NCI-H345 treated with DMSO at 0.1 percent for 48 hours (cell line): ENCODE measurements around the gene H2AZ2.

ENCODE experiments used
- DNase-seq: peaks from one replicate; lab custom pipeline; 2025; ENCODE audit not compliant: unreplicated experiment; lab: John Stamatoyannopoulos, UW

The H2AZ2 gene

DNA sequence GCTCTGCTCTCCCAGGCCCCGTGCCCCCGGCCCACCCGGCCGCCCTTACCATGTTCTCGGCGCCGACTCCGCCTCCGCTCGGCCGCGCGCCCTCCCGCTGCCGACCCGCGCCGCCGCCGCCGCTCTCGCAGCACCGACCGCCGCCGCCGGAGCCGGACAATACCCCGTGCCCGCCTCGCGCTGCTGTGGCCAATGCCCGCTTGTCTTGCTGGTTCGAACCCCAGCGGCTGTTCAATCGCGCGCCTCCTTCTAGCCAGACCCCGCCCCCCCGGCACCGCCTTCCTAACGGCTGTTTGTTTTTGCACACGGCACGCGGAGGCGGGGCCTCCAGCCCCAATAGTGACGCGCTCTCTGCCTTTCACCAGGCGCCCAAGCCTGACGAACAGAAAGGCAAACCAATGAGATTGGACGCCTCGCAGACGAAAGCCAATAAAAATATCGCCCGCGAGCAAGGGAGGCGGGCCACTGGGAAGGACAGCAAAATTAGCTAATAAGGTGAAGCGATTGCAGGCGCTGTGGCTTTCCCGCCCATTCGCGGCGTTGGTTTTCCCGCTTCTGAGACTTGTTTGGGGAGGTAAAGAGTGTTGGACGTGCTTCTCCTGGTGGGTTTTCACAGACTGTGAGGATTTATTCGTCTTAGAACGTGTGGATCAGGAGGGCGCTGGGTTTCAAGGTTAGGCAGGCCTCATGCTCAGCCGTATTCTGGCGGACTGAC is at the start of gene H2AZ2:
Gene H2AZ2 (minus strand): TSS at position 168 of the 715 bp plus-strand sequence. CDS start 116 bp downstream, at position 52.
- peak; percentile 99 for DNase-seq

DNA sequence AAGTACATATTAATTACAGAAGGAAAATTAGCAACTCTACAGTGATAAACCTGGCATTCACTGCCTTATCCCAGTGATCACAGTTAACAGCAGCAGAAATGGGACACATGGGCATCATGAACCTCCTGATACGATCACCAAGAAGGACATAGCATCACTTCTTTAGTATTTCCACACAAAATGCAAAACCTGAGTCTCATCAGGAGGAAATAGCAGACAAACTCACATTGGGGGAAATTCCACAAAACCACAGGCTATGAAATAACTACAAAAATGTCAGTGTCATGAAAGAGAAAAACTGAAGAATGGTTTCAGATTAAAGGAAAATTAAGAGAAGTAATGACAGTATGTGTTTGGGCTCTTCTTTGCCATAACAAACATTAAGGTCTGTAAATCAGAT is 49.4 kb upstream of the H2AZ2 start:
- no peak for DNase-seq

DNA sequence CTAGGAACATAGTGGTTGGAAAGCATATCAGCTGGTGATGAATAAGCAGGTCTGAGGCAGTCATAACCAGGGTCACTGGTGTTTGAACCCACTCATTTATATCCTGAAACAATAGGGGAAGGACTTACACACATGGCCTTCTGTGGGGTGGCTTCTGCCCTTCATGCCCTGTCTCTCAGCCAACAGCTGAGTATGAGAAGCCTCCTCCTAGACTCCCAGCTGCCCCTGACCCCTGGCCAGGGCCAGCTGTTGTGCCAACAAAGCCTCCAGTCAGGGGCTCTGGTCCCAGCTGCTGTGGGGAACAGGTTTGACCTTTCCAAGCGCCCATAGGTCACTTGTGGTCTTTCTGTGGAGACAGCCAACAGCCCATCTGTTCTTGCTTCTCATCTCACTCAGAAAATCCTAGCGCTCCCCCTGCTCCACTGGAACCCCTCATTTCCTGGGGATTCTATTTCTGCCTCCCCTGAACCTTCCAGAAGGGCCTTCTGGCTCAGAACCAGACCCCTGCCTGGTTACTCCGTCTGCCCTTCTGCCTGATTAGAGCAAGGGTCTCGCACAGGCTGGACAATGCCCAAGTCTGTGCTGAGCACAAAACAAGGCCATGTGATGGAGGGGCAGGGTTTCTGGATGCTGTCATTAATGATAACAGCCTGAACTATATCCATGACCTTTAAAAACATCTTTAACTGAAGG is 47.1 kb upstream of the H2AZ2 start:
- no peak for DNase-seq

DNA sequence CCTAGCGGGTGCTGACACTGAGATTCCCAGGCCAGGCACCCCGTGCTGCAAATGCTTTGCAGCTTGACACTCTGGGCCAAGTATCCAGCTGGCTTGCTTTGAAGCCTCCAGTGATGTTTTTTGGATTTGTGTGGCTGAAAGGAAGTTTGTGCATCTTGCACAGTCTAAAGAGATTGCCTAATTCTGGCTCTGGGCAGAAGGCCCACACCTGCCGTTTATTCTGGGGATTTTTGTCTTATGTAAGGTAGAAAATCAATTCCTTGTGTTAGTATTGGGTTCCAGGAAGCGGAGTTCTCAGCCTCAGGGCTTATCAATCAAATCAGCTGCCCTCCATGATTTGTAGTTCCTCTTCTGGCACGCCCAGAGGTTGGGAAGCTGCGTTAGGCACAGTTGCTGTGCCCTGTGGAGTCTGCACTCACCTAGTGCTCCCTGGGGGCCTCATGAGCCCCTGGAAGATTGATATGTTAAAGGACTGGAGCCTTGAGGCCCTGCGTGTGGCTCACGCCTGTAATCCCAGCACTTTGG is 45.9 kb upstream of the H2AZ2 start:
- no peak for DNase-seq

- DNase-seq: no peak
Observed at GRCh38 chr7:44891791-44892190, 43.9 kb upstream of the H2AZ2 start.

GRCh38 chr7:44891372-44891771 is 43.5 kb upstream of the H2AZ2 start:
- no peak for DNase-seq

DNA sequence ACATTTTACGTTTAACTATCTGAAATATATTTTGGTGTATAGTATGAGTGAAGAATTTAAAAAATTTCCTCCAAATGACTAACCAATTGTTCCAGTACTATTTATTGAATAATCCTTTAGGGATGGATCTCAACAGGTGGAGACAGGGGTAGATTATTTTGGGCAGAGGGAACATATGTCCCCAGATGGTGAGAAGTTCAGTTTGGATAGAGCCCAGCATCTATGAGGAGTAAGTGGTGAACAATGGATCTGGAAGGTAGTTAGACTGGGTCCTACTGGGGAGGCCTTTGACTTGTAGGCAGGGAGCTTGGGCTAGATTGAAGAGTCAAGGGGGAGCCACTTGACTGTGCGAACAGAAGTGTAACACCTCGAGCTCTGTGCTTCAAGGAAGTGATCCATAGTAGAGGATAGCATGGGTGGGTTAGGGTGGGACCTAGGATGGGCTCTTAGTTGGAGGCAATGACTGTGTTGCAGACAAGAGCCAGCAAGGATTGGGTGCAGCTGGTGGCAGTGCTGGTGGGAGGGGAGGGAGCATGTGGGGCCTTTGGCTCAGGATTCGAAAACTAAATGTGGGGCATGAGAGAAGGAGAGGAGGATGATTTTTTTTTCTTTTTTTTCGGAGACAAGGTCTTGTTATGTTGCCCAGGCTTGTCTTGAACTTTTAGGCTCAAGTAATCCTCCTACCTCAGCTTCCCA is 41.3 kb upstream of the H2AZ2 start:
- no peak for DNase-seq

- DNase-seq: no peak
Observed at GRCh38 chr7:44887293-44887692, 39.4 kb upstream of the H2AZ2 start.

DNA sequence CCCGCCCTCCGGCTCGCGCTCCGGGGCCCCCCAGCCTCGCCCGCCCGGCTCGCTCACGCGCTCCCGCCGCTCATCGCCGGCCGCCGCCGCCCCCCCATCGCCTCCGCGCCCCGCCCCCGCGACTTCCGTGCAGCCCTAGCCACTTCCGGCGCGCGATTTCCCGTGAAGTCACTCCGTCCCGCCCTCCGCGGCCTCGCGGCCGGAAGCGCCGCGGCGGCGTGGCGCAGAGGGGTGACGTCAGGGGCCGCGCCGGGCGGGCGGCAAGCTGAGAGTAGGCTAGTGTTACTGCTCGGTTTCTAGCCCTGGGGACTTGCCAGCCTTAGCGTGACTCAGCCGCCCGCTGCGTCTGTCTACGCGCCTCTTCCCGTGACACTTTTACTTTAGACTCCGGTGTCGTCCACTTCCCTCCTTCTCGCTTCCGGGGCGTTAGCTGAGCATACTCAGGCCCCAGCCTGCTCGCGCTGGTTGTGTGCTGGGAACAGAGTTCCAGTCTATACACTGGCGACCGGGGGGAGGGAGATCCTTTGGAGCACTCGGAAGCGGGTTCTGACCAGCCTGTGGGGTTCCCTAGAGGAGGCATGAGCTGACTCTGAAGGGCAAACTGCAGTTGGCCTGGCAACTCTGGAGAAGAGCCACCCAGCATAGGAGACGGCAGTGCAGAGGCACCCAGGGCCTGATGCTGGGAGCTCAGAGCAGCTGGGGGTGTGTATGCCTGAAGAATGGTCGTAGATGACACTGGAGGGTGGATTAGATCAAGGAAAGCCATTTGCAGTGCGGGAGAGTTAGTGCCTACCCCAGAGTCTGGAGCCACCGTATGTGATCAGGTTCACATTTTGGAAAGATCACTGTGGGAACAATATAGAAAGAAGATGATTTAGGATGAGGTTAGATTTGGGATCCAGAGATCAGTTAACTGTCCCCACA is 37.8 kb upstream of the H2AZ2 start, which contains the start of gene PURB:
Gene PURB (minus strand): TSS at position 137 of the 924 bp plus-strand sequence. CDS start 182 bp downstream, outside the sequence.
- DNase-seq: peak; percentile 75

- no peak for DNase-seq
Observed at GRCh38 chr7:44884621-44885393, 36.9 kb upstream of the H2AZ2 start.

DNA sequence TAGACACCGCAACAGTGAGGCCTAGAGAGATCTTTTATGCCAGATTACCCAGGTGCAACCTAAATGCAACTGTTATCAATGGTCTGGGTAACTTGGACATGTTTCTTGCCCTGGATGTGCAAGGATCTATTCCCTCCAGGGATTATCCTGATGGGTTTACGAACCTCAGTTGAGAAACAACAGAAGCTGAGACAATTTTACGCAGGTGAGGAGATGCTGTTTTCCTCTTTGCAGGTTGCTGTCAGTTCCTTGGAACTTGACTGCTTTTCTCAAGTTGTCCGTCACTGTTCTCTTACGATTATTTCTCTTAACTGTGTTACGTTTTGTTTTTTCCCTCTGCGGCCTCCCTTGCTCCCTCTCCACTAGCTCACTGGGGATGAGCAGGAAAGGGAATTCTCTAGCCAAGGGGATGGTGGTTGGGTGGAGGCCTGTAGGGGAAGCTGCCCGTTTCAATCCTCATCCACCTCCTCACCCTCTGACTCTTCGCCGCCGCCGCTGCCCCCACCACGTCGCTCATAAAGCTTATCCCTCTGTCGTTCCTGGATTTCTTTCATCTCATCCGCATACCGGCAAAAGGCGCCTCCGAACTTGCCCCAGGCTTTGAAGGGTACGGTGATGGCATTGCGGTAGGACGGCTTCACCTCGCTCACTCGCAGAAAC is 36.2 kb upstream of the H2AZ2 start:
- DNase-seq: no peak

- DNase-seq: no peak
Observed at GRCh38 chr7:44882899-44883298, 35.0 kb upstream of the H2AZ2 start.

DNA sequence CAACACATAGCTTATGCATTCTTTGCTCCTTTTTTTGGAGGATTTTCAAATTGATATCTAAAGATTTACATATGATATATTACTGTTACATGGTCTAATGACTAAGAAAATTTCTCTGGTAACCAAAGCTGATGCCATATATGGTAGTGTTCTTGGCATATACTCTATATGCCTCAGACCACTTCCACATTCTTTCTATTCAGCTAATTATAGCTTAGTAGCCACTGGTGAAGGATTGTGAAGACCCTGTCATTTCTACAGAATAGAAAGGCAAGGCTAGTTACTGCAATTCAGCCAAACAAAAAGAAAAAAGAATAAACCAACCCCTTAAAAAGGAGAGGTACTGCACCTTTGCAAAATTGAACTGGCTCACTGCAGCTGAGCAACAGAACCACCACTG is 33.7 kb upstream of the H2AZ2 start:
- no peak for DNase-seq

GRCh38 chr7:44881066-44881600 is 33.2 kb upstream of the H2AZ2 start:
- DNase-seq: no peak

- no peak for DNase-seq
Observed at GRCh38 chr7:44880317-44881018, 32.6 kb upstream of the H2AZ2 start.

GRCh38 chr7:44876393-44876792 is 28.5 kb upstream of the H2AZ2 start:
- no peak for DNase-seq

DNA sequence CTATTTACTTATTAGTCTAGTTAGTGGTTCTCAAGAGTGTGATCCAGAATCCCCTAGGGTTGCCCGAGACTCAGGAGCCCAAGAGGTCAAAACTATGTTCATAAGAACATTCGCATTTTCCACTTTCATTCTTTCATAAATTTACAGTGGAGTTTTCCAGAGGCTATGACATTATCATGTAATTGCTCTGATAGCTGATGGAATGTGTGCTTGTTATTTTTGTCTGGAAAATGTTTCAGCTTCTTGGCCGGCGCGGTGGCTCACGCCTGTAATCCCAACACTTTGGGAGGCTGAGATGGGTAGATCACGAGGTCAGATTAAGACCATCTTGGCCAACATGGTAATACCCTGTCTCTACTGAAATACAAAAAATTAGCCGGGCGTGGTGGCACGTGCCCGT is 27.4 kb upstream of the H2AZ2 start:
- DNase-seq: no peak

- no peak for DNase-seq
Observed at GRCh38 chr7:44872787-44873186, 24.9 kb upstream of the H2AZ2 start.
